Measurements from ENCODE around the gene CBFA2T3. TPM values are rescaled to one million over a fixed set of nuclear protein-coding genes. Genes with fewer than 3 reads are reported as not detected.

CBFA2T3 gene
- total RNA-seq, 1 donor from 2014 or later = 11.0 TPM

GRCh38 chr16:88882358-88883030 is 94.5 kb downstream of the CBFA2T3 start:
- peak; percentile 72 for DNase-seq (ENCODE audit: low spot score)
- peak; percentile 44 for ATAC-seq

- DNase-seq (ENCODE audit: low spot score) = no peak
Observed at GRCh38 chr16:88881675-88882357, 95.2 kb downstream of the CBFA2T3 start.

GRCh38 chr16:88881007-88881615 is 95.9 kb downstream of the CBFA2T3 start:
- DNase-seq (ENCODE audit: low spot score) (peak; percentile 65), ATAC-seq (peak; percentile 30)

More at GRCh38 chr16:88881675-88882357, 95.2 kb downstream of the CBFA2T3 start:
- no peak for ATAC-seq

- ATAC-seq (peak; percentile 67), DNase-seq (ENCODE audit: low spot score) (peak; percentile 93)
Observed at GRCh38 chr16:88880226-88881006, 96.6 kb downstream of the CBFA2T3 start.

GRCh38 chr16:88879788-88880055 is 97.3 kb downstream of the CBFA2T3 start:
- DNase-seq (ENCODE audit: low spot score) (no peak), ATAC-seq (no peak)

GRCh38 chr16:88878967-88879787 is 97.8 kb downstream of the CBFA2T3 start:
- no peak for DNase-seq (ENCODE audit: low spot score)
- ATAC-seq = no peak

- DNase-seq (ENCODE audit: low spot score) (no peak), ATAC-seq (no peak)
Observed at GRCh38 chr16:88878356-88878755, 98.7 kb downstream of the CBFA2T3 start.

GRCh38 chr16:88877564-88878289 is 99.3 kb downstream of the CBFA2T3 start:
- DNase-seq (ENCODE audit: low spot score) = no peak

GRCh38 chr16:88876942-88877526 is 100.0 kb downstream of the CBFA2T3 start:
- DNase-seq (ENCODE audit: low spot score) (no peak), ATAC-seq (no peak)

More at GRCh38 chr16:88877564-88878289, 99.3 kb downstream of the CBFA2T3 start:
- no peak for ATAC-seq

GRCh38 chr16:88875703-88876234 is 101.2 kb downstream of the CBFA2T3 start:
- DNase-seq (ENCODE audit: low spot score) = no peak

GRCh38 chr16:88874938-88875599 is 101.9 kb downstream of the CBFA2T3 start:
- no peak for DNase-seq (ENCODE audit: low spot score)
- no peak for ATAC-seq

More at GRCh38 chr16:88875703-88876234, 101.2 kb downstream of the CBFA2T3 start:
- ATAC-seq = no peak

- ATAC-seq = no peak
- DNase-seq (ENCODE audit: low spot score) = no peak
Observed at GRCh38 chr16:88872650-88873331, 104.2 kb downstream of the CBFA2T3 start.

- DNase-seq (ENCODE audit: low spot score) (no peak), ATAC-seq (no peak)
Observed at GRCh38 chr16:88871730-88872416, 105.1 kb downstream of the CBFA2T3 start.

GRCh38 chr16:88871349-88871702 is 105.7 kb downstream of the CBFA2T3 start:
- DNase-seq (ENCODE audit: low spot score) = no peak
- no peak for ATAC-seq

GRCh38 chr16:88870608-88871348 is 106.2 kb downstream of the CBFA2T3 start:
- ATAC-seq (no peak), DNase-seq (ENCODE audit: low spot score) (no peak)

GRCh38 chr16:88869673-88869980 is 107.4 kb downstream of the CBFA2T3 start:
- DNase-seq (ENCODE audit: low spot score) (no peak), ATAC-seq (no peak)
